HPDE6-E6E7 (cell line): ENCODE measurements around the gene NHSL1.
A peak's percentile ranks its signal among the peaks of the same experiment; 100 is the strongest.
"Not testable (repeated sequence)": the region's sequence is repeated elsewhere in the genome, so short reads cannot be mapped to it uniquely, and the experiment has no call there.

ENCODE experiments used
- DNase-seq: peaks from one replicate; pipeline ENCODE4 v3.0.0; 2011; ENCODE audit warnings: missing footprints; ENCODE audit errors: extremely low spot score

NHSL1 gene

DNA sequence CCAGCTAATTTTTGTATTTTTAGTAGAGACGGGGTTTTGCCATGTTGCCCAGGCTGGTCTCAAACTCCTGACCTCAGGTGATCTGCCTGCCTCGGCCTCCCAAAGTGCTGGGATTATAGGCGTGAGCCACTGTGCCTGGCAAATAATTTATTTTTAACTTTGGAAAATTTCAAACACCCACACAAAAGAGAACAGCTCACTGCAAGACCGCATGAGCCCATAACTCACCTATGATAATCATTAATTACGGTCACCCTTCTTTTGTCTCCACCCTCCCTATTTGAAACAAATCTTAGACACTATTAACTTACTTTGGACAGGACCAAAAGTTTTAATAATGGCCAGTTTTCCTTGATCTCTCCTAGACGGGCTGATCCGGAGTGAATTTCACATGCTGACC lies 74.0 kb downstream of the NHSL1 start:
- not testable (repeated sequence) for DNase-seq

DNA sequence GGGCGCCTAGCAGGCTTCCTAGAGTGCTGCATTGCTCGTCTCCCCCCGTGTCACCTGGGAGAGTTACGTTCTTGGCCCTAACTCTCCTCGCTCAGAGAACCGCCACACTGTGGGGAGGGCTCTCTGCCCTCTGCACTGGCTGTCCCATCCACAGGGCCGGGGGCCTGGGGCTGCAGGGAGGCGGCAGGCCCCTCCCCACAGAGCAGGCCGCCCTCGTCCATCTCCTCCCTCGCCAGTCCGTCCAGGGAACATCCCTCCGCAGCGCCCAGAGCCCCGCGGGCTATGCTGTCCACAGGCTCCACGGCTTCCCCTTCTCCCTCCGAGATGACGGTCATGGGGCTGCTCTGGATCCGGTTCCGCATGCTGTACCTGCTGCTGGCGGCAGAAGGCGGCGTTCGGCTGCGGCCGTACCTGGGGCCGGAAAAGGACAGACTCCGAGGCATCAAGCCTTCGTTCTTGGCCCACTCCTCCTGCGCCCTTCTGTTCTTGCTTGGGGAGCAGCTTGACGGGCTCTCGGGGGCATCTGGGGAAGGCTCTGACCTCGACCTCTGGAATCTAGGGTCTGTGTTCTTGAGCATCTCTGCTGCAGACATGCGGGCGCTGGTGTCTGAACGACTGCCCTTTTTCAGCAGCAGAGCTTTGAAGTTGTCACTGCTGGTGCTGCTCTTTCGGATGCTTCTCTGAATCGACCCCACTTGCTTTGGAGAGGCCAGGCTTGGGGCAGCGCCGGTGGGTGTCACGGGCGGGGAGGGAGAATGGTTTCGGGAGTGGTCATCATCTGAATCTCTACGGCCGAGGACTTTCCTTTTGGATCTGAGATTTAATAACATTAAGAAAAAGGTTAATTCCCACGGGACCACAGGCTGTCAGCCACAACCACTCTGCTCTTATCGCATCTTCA lies 75.0 kb downstream of the NHSL1 start:
- no peak for DNase-seq

DNA sequence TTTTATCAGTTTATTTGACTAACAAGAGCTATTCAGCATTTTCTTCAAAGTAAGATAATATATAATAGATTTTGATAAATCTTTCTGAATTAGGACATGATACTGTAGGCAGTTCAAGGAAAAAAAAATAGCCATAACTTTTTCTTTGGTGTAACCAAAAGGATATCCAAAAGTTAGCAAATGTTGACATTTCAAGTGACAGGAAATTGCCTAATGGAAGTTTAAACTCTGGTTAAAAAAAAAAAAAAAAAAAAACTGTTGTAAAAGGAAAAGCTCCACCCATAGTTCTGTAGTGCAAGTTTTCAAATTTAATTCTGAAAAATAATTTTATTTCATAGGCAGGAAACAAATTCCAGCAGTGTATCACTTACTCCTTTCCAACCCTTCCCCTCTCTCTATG lies 76.4 kb downstream of the NHSL1 start:
- DNase-seq: no peak

DNA sequence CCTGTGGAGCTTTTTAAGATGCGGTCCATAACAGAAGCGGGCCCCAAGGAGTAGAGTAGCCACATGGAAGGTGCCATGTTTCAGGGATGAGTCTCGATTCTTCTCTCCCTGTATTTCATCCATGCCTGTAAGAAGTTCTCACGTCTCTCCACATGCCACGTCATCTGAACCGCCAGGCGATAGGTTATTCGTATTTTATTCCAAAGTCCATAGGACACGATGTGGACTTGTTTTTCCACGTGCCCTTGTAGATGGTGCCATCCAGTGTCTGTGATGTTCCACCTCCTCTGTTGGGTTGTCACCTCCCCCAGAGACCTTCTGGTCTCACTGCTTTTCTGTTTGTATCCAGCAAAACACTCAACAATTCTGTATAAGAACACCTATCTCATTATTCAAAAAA lies 77.7 kb downstream of the NHSL1 start:
- DNase-seq: no peak

DNA sequence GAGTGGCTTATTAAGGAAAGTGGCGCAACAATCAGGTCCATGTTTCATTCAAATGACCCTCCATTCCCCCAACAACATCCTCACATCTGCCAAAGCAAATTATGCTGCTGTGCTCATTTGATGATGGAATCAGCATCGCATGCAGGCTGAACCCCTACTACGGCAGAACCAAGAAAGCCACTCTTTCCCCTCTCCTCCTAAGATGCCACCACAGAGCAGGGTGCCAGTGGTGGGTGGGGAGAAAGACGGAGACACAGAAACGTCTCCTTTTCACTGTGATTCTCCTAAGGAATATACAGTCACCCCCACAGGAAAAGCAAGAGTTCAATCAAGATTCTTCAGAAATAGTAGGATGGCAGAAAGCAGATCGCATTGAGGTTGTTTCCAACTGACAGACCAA lies 78.2 kb downstream of the NHSL1 start:
- DNase-seq: no peak

DNA sequence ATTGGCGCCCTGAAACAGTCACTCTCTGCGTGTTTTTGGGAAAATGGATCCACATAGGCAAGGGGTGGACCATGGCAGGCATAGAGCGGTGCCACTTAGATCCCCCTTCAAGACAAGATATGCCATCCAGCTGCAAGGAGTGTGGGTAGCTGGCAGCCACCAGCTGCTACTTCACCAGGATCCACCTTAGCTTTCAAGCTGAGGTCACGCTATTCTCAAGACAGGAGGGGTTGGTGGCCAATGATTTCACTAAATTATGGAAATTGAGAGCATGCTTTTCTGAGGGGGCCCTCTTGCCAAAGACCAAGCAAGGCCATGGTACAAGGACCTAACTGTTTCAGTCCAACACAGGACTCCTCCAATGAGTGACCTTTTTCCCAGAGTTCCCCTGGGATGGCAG lies 78.9 kb downstream of the NHSL1 start:
- DNase-seq: no peak

DNA sequence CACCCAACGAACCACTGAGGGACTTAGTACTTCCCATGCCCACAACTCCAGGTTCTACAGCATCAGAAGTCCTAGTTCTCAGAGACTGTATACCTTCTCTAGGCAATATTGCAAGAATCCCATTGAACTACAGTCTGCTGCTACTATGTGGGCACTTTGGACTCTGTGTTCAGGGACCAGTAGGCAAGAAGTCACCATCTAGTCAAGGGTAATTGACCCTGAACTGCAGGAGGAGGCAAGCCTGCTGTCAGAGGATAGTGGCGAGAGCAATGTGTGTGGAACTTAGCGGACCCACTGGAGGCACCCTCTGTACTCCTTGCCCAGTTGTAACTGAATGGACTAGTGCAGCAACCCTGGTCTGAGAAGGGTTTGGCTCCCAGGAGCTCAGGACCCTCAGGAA lies 79.5 kb downstream of the NHSL1 start:
- DNase-seq: no peak

DNA sequence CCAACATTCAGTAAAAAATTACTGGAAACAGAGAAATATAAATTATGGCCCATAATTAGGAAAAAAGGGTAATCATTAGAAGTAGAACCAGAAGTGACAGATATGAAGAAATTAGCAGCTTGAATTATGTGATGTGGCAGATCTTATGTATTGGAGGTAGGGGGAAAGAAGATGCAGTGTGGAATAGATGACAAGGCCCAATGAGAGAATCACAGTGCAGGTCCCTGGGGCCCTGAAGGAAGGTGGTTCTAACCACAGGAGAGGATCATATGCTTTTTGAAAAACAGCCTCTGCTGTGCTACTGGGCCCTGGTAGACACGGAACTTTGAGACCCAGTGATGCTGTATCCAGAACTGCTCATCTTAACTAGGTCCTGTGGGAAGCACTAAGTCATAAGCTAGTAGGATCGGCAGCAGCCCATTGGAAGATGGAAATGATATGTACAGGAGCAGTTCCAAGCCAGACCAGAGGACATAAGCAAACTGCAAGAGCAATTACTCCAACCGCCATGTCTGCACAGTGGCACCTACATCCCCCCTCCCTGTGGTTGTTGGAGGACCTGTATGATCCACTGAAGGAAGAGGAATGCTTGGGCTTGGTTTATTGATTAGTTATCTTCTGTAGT lies 81.1 kb downstream of the NHSL1 start:
- no peak for DNase-seq

DNA sequence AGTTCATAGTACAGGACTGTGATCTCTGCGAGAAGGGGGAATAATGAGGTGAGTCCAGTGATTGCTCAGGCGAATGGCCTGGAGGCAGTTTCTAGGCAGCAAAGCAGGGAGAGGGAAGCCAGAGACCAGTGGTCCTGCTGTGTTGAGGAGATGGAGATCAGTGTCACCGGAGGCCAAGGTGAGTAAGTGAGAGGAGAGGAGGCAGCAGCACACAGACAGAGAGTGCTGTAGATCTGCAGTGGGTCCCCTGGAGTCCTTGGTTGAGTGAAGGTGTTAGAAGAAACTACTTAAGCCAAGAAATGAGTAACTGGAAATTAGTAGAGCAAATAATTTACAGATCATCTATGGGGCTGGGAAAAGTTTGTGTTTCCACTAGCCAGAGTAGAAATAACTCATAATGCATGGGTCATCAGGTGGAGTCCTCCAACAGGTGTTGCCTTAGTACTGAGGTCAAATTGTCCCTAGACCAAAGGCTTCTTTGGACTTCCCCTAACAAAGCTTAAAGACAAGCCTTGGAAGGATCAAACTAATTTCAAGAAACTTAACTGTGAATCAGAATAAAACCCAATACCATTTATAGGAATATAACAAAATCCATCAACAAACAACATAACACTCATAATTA lies 81.7 kb downstream of the NHSL1 start:
- DNase-seq: no peak

DNA sequence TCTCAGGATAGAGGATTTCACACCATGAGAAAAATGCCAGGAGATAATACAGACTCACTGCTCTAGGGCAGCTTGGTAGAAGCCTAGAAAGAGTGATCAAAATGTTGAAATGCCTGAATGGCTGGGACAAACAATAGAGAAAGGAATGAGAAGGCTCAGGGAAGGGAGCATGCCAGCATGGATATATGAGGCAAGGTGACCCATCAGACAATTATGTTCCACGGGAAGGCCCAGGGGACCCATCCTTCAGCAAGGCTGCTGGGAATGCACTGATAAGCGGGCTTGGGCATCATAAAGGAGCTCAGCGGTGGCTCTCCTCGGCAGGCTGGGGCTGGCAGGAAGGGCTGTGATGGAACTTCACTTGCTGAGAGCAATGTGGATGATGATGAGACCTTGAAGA lies 83.1 kb downstream of the NHSL1 start:
- no peak for DNase-seq

DNA sequence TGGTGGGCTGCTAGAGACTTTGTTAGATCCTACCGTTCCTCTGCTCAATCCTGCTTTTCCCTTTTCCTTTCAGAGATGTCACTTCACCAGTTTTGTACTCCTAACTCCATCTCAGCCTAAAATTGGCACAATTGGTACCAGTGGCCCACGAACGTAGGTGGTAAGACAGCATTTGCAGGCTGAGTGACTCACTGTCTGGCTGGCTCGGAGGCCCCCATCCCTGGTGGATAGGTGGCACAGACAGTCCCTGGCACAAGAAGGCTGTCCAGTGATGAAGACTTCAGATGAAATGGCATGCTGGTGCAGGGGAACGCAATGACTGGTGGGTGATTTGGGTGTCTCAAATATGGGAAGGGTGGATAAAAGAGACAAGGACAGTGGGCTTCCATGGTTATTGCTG lies 84.2 kb downstream of the NHSL1 start:
- DNase-seq: no peak

DNA sequence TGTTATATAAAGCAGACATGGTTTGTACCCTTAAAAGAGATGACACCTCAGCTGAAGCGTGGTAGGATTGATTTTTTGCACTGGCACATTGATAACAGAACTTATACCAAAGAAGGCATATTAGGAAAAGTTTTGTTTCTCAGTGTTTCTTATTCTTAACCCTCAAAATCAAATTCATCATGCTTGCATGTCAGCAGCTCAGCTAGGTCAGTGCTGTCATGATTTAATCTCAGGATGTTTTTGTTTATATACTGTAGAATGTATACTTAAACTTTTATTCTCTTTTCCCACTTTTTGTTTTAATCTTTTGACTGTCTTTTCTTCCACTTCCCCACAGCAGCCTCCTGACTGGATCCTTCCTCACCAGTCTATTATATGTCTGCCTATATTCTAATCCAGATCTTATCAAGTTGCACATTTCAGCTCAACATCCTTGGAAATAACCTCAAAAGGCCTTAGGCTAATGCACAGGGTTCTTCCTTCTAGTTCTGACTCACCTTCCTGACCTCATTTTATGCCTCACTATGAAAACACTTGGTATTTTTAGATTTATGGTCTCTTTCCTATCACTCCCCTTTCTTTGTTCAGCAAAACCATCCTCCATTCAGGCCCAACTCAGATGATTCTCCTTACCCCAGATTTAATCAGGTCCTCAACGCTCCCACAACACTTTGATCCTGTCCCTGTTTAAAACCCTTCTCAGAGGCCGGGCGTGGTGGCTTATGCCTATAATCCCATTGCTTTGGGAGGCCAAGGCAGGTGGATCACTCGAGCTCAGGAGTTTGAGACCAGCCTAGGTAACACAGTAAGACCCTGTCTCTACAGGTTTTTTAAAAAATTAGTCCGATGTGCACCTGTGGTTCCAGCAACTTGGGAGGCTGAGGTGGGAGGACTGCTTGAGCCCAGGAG lies 88.1 kb downstream of the NHSL1 start:
- DNase-seq: peak; percentile 67

DNA sequence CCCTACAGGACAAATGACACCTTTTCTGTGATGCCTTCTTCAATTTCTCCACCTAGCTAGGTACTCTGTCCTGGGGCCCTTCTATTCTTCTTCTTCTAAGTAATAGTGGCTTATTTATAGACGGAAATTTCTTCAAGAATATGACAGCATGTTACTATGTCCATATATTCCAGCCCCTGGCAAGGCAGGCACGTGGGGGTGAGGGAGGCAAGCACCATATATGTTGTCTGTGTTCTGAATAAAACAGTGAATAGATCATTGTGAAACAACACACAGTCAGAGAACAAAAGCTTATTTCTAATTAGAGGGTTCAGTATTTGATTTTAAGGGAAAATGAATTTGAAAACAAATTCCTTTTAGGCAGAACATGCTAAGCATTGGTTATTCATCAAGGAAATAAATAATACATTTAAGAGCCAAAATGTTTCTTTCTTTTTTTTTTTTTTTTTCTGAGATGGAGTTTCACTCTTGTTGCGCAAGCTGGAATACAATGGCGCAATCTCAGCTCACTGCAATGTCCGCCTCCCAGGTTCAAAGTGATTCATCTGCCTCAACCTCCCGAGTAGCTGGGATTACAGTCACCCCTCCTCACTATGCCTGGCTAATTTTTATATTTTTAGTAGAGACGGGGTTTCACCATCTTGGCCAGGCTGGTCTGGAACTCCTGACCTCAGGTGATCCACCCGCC lies 89.1 kb downstream of the NHSL1 start:
- DNase-seq: no peak

DNA sequence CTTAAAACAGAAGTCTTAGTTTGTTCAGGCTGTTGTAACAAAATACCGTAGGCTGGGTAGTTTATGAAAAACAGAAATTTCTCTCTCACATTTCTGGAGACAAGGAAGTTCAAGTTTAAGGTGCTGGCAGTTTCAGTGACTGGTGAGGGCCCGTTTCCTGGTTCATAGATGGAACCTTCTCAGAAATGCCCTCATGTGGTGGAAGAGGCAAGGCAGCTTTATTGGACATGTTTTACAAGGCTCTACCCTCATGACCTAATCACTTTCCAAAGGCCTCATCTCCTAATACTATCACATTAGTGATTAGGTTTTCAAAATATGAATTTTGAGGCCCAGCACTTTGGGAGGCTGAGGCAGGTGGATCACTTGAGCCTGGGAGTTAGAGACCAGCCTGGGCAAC lies 92.9 kb downstream of the NHSL1 start:
- DNase-seq: no peak

DNA sequence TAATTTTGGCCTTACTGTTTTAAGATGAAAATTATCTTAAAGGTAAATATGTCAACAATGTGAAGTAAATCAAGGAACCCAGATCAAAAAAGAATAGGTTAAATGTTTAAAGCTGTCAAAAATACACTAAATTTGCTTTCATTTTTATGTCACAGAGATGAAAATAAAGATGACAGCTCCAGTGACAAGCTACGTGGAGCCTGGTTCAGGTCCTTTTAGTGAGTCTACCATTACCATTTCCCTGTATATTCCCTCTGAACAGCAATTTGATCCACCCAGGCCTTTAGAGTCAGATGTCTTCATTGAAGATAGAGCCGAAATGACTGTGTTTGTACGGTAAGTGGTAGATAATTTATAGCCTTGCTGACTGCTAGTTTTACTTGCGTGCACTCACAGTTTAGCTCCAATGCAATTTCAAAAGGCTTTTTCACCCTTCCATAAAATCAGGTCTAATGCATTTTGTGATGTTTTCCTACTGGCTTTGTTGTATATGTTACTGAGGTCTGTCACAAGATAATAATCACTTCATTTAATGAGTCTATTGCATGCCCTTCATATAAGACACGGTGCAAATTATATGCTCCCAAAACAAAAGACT lies 93.4 kb downstream of the NHSL1 start:
- no peak for DNase-seq

DNA sequence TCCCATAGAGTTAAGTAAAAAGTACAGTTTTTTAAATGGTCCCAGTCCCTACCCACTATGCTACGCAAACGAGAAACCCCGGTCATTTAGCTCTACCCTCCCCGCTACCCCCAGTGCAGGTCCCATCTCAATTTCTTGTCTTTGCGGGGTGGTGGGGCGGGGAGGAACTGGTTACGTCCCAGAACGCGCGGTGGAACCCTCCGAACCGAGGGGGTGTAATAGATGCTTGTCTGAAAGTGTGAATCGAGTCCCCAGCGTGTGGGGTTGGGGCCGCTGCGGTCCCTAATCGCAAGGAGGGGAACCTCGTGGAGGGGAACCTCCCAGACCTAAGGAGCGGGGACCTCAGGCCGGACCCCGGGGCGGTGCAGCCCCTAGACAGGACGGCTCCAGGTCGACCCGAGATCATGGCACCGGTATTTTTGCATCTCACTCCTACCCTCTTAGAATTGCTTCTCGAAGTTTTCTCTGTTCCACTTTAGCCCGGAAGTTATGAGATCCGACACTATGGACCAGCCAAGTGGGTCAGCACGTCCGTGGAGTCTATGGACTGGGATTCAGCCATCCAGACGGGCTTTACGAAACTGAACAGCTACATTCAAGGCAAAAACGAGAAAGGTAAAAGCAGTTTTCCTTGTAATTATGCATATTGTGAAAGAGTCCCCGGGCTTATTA lies 94.5 kb downstream of the NHSL1 start:
- peak; percentile 17 for DNase-seq

DNA sequence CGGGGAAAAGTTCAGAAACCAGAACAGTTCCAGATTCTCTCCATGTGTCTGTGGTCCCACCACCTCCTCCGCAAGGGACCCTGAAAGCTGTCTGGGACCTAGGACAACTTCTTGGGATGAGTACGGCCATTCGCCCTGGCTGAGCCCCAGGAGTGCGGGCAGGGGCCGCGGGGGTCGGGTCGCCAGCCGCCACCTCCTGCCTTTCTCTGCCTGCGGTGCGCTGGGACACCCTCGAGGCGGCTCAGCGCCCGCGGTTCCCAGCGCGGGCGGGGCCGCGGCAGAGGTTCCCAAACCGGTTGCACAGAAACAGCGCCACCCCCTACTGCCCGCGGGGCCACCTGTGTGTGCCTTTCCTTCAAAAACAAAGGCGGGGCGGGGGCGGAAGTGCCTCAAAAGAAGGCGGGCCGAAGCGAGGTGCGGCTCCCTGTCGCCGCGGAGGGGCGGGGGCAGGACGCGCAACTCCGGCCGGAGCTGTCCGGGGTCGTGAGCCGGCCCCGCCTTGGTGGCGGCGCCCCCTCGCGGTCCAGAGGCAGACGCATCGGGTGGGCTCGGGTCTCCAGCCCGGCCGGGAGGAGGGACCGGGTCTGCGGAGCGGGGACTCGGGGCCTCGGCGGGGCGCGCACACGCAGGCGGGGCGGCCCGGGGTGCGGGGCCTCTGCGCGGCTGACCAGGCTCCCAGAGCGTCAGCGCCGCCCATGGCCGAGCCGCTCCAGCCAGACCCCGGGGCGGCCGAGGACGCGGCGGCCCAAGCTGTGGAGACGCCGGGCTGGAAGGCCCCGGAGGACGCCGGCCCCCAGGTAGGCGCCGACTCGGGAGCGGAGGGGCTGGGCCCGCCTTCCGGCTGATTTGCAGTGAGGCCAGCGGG lies 95.3 kb downstream of the NHSL1 start, which contains the start of gene HEBP2:
TSS of gene HEBP2 (plus strand) at position 423 of the 865 bp plus-strand sequence. CDS start at position 696, 273 bp downstream.
- DNase-seq: peak; percentile 84

DNA sequence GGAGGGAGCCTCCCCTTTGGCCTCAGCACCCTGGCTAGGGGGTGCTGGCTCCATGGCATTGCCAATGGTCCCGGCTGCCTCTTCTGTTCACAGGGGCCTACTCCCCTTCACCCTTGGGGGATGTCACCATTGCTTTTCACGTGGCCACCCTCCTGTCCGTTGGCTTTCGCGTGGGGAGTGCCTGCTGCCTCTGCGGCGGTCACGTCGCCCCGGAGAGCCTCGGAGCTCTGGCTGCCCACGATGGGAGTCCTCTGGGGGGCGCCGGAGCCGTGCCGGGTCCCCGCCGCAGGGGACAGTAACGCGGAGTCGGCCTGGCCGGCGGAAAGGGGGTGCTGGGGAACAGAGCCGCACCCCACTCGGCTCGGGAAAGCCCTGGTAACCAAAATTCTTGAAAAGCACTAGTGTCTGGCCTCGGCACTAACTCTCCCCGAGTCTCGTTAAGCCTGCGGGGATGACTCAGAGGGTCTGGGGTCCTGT lies 95.9 kb downstream of the NHSL1 start:
- peak; percentile 26 for DNase-seq

DNA sequence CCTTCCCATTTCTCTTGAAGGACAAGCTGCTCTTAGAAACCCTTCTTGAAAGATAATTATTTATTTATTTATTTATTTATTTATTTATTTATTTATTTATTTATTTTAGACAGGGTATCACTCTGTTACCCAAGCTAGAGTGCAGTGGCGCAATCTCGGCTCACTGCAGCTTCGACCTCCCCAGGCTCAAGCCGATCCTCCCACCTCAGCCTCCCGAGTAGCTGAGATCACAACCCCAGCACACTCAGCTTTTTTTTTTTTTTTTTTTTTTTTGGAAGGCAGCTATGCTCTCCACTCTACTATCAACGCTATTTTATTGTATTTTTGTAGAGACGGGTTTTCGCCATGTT lies 96.5 kb downstream of the NHSL1 start:
- no peak for DNase-seq
